Testis (tissue), 2 donors: ENCODE data around the gene HNRNPDL.

Experiments
- POLR2A ChIP-seq: fragments of 450-650 bp; IDR thresholded peaks from one replicate; pipeline ENCODE4 v1.6.1; 2017; ENCODE audit warnings: antibody characterized with exemption, mild to moderate bottlenecking, moderate library complexity
- TF ChIP-seq, protein P1 (sequence below), 3 experiments: fragments of 450-650 bp in 2 of 3; fragments of 200-600 bp in 1 of 3; sonication (generic) in 1 of 3; IDR thresholded peaks; one replicate each; pipeline ENCODE4 v1.5.1; 2016 to 2019; ENCODE audit warnings: antibody characterized with exemption in 3 of 3, mild to moderate bottlenecking in 2 of 3, moderate library complexity in 1 of 3

DNA sequence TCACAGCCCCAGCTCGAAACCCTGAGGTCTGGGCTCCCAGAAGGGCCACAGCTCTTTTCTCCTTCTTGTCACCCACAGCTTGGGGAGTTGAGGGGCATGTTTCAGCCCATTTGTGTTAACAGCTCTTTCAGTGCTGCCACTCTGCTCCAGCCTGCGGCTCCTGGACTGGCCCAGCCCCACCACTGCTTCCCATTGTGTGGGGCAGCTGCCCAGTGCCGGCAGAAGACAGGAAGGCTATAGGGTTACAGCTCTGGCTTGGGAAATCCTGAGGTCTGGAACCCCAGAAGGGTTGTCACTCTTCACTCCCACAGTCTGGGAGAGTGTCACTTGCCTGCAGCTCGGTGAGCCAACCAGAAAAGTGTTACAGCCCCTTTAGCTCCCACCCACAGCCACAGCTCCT, 49.4 kb downstream of the HNRNPDL start:
- TF ChIP-seq, protein P1, sequence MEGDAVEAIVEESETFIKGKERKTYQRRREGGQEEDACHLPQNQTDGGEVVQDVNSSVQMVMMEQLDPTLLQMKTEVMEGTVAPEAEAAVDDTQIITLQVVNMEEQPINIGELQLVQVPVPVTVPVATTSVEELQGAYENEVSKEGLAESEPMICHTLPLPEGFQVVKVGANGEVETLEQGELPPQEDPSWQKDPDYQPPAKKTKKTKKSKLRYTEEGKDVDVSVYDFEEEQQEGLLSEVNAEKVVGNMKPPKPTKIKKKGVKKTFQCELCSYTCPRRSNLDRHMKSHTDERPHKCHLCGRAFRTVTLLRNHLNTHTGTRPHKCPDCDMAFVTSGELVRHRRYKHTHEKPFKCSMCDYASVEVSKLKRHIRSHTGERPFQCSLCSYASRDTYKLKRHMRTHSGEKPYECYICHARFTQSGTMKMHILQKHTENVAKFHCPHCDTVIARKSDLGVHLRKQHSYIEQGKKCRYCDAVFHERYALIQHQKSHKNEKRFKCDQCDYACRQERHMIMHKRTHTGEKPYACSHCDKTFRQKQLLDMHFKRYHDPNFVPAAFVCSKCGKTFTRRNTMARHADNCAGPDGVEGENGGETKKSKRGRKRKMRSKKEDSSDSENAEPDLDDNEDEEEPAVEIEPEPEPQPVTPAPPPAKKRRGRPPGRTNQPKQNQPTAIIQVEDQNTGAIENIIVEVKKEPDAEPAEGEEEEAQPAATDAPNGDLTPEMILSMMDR (IDR thresholded peaks at IDR 0.05) = no peak
- no peak for TF ChIP-seq POLR2A
